SK-N-SH (cell line): Measurements from ENCODE around the gene PLA2G5. TPM values are rescaled to one million over a fixed set of nuclear protein-coding genes. Genes with fewer than 3 reads are reported as not detected.

Experiments used
- CTCF ChIA-PET: fragments of 300-600, 350-600 bp; formaldehyde crosslinking; extraction: SDS; loops from one replicate; lab custom pipeline; 2021; lab: Yijun Ruan, JAX
- POLR2A ChIA-PET: fragments of 350-600 bp; sonication (Branson Sonifier 250); formaldehyde crosslinking; extraction: SDS; loops from one replicate; lab custom pipeline; 2020; ENCODE audit warnings: antibody characterized with exemption, inconsistent platforms; lab: Yijun Ruan, JAX
- DNase-seq: peaks from one replicate; pipeline ENCODE4 v3.0.0; 2012
- H2AFZ ChIP-seq: fragments of 200-600 bp; sonication (generic); 2 replicates; pipeline ENCODE4 v1.8.1; 2016; ENCODE audit warnings: antibody characterized with exemption, mild to moderate bottlenecking, low read depth
- H3F3A ChIP-seq: fragments of 200-600 bp; sonication (generic); replicated peaks from 2 replicates; pipeline ENCODE3; 2016; ENCODE audit warnings: antibody characterized with exemption, mild to moderate bottlenecking; ENCODE audit not compliant: insufficient read depth
- H3K27ac ChIP-seq, 2 experiments: fragments of 200-500 bp in 1 of 2; fragments of 200-600 bp in 1 of 2; sonication (Bioruptor generic) in 1 of 2; sonication (generic), shearing (Covaris generic) in 1 of 2; 2 replicates each; pipeline versions ENCODE4 v1.5.1 to v1.6.1; 2014 to 2016; ENCODE audit warnings: low read depth in 2 of 2, inconsistent platforms in 1 of 2, low read length in 1 of 2, mild to moderate bottlenecking in 1 of 2, mixed read lengths in 1 of 2
- H3K27me3 ChIP-seq: fragments of 200-600 bp; sonication (generic), shearing (Covaris generic); 2 replicates; pipeline ENCODE4 v1.6.1; 2016; ENCODE audit warnings: mixed run types; ENCODE audit not compliant: insufficient read depth
- H3K36me3 ChIP-seq, 2 experiments: fragments of 200-500 bp in 1 of 2; fragments of 200-600 bp in 1 of 2; sonication (Bioruptor generic) in 1 of 2; sonication (generic) in 1 of 2; replicated peaks in 1 of 2; 2 replicates each; pipeline versions ENCODE3 to v1.5.1; 2014 to 2016; ENCODE audit warnings: low read length in 1 of 2, mild to moderate bottlenecking in 1 of 2; ENCODE audit not compliant: insufficient read depth in 2 of 2, control insufficient read depth in 1 of 2
- H3K4me1 ChIP-seq, 2 experiments: fragments of 200-500 bp in 1 of 2; fragments of 200-600 bp in 1 of 2; sonication (Bioruptor generic) in 1 of 2; sonication (generic), shearing (Covaris generic) in 1 of 2; 2 replicates each; pipeline versions ENCODE4 v1.5.1 to v1.6.1; 2014 to 2016; ENCODE audit warnings: low read depth in 1 of 2, low read length in 1 of 2, mixed run types in 1 of 2; ENCODE audit not compliant: insufficient read depth in 2 of 2, control insufficient read depth in 1 of 2
- H3K4me2 ChIP-seq: fragments of 200-600 bp; sonication (generic), shearing (Covaris generic); 2 replicates; pipeline ENCODE4 v1.6.1; 2017; ENCODE audit warnings: mixed run types
- H3K4me3 ChIP-seq, 2 experiments: fragments of 200-500 bp in 1 of 2; fragments of 200-600 bp in 1 of 2; sonication (Bioruptor generic) in 1 of 2; sonication (generic), shearing (Covaris generic) in 1 of 2; 2 replicates each; pipeline versions ENCODE4 v1.5.1 to v1.8.1; 2014 to 2016; ENCODE audit warnings: low read depth in 2 of 2, inconsistent platforms in 1 of 2, low read length in 1 of 2, mild to moderate bottlenecking in 1 of 2, mixed read lengths in 1 of 2, moderate library complexity in 1 of 2
- H3K79me2 ChIP-seq: fragments of 200-600 bp; sonication (generic); 2 replicates; pipeline ENCODE4 v1.8.1; 2017; ENCODE audit warnings: mild to moderate bottlenecking; ENCODE audit not compliant: insufficient read depth
- H3K9ac ChIP-seq: fragments of 200-600 bp; sonication (generic); 2 replicates; pipeline ENCODE4 v1.6.1; 2017; ENCODE audit warnings: mixed run types
- H3K9me2 ChIP-seq: fragments of 200-600 bp; sonication (generic); 2 replicates; pipeline ENCODE4 v1.6.1; 2017; ENCODE audit warnings: mixed run types
- H3K9me3 ChIP-seq: fragments of 200-600 bp; sonication (generic); 2 replicates; pipeline ENCODE4 v1.6.1; 2017; ENCODE audit warnings: mixed run types, mild to moderate bottlenecking, moderate library complexity
- H4K20me1 ChIP-seq: fragments of 200-600 bp; sonication (generic); 2 replicates; pipeline ENCODE4 v1.6.1; 2017; ENCODE audit warnings: mild to moderate bottlenecking, mixed run types; ENCODE audit not compliant: insufficient read depth
- CTCF ChIP-seq: fragments of 200-600 bp; sonication (generic); IDR thresholded peaks from 2 replicates; pipeline ENCODE4 v1.6.1; 2017; ENCODE audit warnings: antibody characterized with exemption, mild to moderate bottlenecking, moderate library complexity
- EP300 ChIP-seq, 2 experiments: IDR thresholded peaks; 2 replicates each; pipeline versions ENCODE4 v1.4.0 to v1.6.1; 2012; ENCODE audit warnings: borderline replicate concordance in 1 of 2, low read depth in 1 of 2, low read length in 1 of 2
- EZH2phosphoT487 ChIP-seq: fragments of 200-600 bp; sonication (generic); IDR thresholded peaks from 2 replicates; pipeline ENCODE4 v1.6.1; 2017; ENCODE audit warnings: low read depth, mixed run types, mild to moderate bottlenecking, antibody characterized with exemption, moderate library complexity, borderline replicate concordance
- FOXJ3 ChIP-seq: sonication (generic); formaldehyde crosslinking; IDR thresholded peaks from 2 replicates; pipeline ENCODE4 v1.5.1; 2020; ENCODE audit warnings: mild to moderate bottlenecking, missing genetic modification reagents
- FOXM1 ChIP-seq: IDR thresholded peaks from 2 replicates; pipeline ENCODE4 v1.4.0; 2012; ENCODE audit warnings: low read depth, mild to moderate bottlenecking
- GABPA ChIP-seq: IDR thresholded peaks from 2 replicates; pipeline ENCODE4 v1.4.0; 2012; ENCODE audit warnings: low read depth, mild to moderate bottlenecking
- IRF3 ChIP-seq: fragments of 150-350 bp; IDR thresholded peaks from 2 replicates; pipeline ENCODE4 v1.6.1; 2016; ENCODE audit warnings: mild to moderate bottlenecking, low read depth, low read length
- NRF1 ChIP-seq: IDR thresholded peaks from 2 replicates; pipeline ENCODE4 v1.6.1; 2012; ENCODE audit warnings: low read depth, mild to moderate bottlenecking, low read length
- PBX3 ChIP-seq: IDR thresholded peaks from 2 replicates; pipeline ENCODE4; 2012
- POLR2AphosphoS5 ChIP-seq: IDR thresholded peaks from 2 replicates; pipeline ENCODE4 v1.6.1; 2012; ENCODE audit warnings: low read depth, low read length
- RAD21 ChIP-seq: IDR thresholded peaks from 2 replicates; pipeline ENCODE4 v1.6.1; 2012; ENCODE audit warnings: mild to moderate bottlenecking, low read length
- REST ChIP-seq: IDR thresholded peaks from 2 replicates; pipeline ENCODE4 v1.6.1; 2012; ENCODE audit warnings: mild to moderate bottlenecking, low read depth, low read length, moderate library complexity
- RFX5 ChIP-seq: IDR thresholded peaks from 2 replicates; pipeline ENCODE4 v1.6.1; 2012; ENCODE audit warnings: mild to moderate bottlenecking, improper control_type of control experiment, low read length
- TCF12 ChIP-seq: IDR thresholded peaks from 2 replicates; pipeline ENCODE4 v1.4.0; 2012
- TEAD4 ChIP-seq: IDR thresholded peaks from 2 replicates; pipeline ENCODE4 v1.4.0; 2012; ENCODE audit warnings: mild to moderate bottlenecking, borderline replicate concordance; ENCODE audit not compliant: insufficient read depth
- USF1 ChIP-seq: IDR thresholded peaks from 2 replicates; pipeline ENCODE4 v1.4.0; 2012; ENCODE audit warnings: low read depth, borderline replicate concordance
- YY1 ChIP-seq: IDR thresholded peaks from 2 replicates; pipeline ENCODE4 v1.4.0; 2012; ENCODE audit warnings: low read depth, mild to moderate bottlenecking
- WGBS: methylation state at CpG from one replicate; pipeline ENCODE4 v1.1.6; 2017; ENCODE audit warnings: low lambda C conversion rate; 5-methylcytosine and 5-hydroxymethylcytosine counted together
- polyA plus RNA-seq, 3 experiments: library from polyadenylated mRNA; depleted of rRNA; stranded (reverse); fragments of >200 nt; gene quantifications; 2 replicates each; pipeline ENCODE4 v1.2.3, GENCODE V29; 2012

Gene PLA2G5
- polyA plus RNA-seq, 1 of the 3 experiments (the other 2 are of a cell fraction), result not detected

GRCh38 chr1:20099533-20099932 is 29.5 kb downstream of the PLA2G5 start:
- peaks cover 22% of the 10 kb centered on the region; the same call in 1 of the 2 replicates for H3K27me3 ChIP-seq
- TF ChIP-seq GABPA (no peak), CTCF (no peak), NRF1 (no peak), FOXJ3 (no peak)
- POLR2A ChIA-PET, result no interaction called here
- no peaks in the 10 kb centered on the region for H3F3A ChIP-seq
- no peaks in the 10 kb centered on the region for H3K79me2 ChIP-seq
- no peak for DNase-seq
- no peaks in the 10 kb centered on the region for H3K9me3 ChIP-seq
- H3K36me3 ChIP-seq, result no peaks in the 10 kb centered on the region
- no peak overlapping the region for H3K27ac ChIP-seq
- no peak overlapping the region for H3K4me3 ChIP-seq
- H3K9ac ChIP-seq, result no peak overlapping the region
- H3K9me2 ChIP-seq, result no peaks in the 10 kb centered on the region
- 33% methylated on average over 3 of the region's 3 CpGs for WGBS
- H4K20me1 ChIP-seq, result no peaks in the 10 kb centered on the region
- CTCF ChIA-PET, result interaction anchor here (0.7 to 2.5 kb wide), 6 partner anchors 11 to 395 kb away, joined by 3 to 11 read pairs (median 4); no protein-coding TSS in a partner anchor
- H2AFZ ChIP-seq, result no peak overlapping the region
- no peak overlapping the region for H3K4me2 ChIP-seq
- no peaks in the 10 kb centered on the region for H3K4me1 ChIP-seq

- peak; percentile 70 for DNase-seq
- peaks cover 14% of the 10 kb centered on the region; the same call in 1 of the 2 replicates for H3K27me3 ChIP-seq
- H3K36me3 ChIP-seq, result no peaks in the 10 kb centered on the region
- H3K9ac ChIP-seq, result no peak overlapping the region
- H2AFZ ChIP-seq, result no peak overlapping the region
- POLR2A ChIA-PET, result no interaction called here
- H4K20me1 ChIP-seq, result no peaks in the 10 kb centered on the region
- CTCF ChIA-PET, result interaction anchor here (0.6 to 2.5 kb wide), 11 partner anchors 8 to 393 kb away, joined by 3 to 13 read pairs (median 4); no protein-coding TSS in a partner anchor
- no peaks in the 10 kb centered on the region for H3K9me2 ChIP-seq
- H3K4me2 ChIP-seq, result no peak overlapping the region
- H3K4me1 ChIP-seq, result no peaks in the 10 kb centered on the region
- 26% methylated on average over 8 of the region's 14 CpGs for WGBS
- H3K79me2 ChIP-seq, result no peaks in the 10 kb centered on the region
- H3K27ac ChIP-seq, result no peak overlapping the region
- no peaks in the 10 kb centered on the region for H3F3A ChIP-seq
- H3K9me3 ChIP-seq, result no peaks in the 10 kb centered on the region
- H3K4me3 ChIP-seq, result no peak overlapping the region; a peak in 1 of 4 replicates
- no peak for TF ChIP-seq EP300 (IDR thresholded peaks at IDR 0.05; ENCODE audit: borderline replicate concordance in 1 of 2, low read depth in 1 of 2, low read length in 1 of 2)
- TF ChIP-seq POLR2AphosphoS5, result no peak
- TF ChIP-seq IRF3, result no peak
- TF ChIP-seq TCF12, result no peak
- TF ChIP-seq RAD21, result peak; percentile 76
- TF ChIP-seq PBX3, result no peak
- TF ChIP-seq NRF1, result no peak
- TF ChIP-seq YY1, result no peak
- no peak for TF ChIP-seq REST
- no peak for TF ChIP-seq EZH2phosphoT487
- TF ChIP-seq RFX5, result no peak
- TF ChIP-seq FOXM1, result no peak
- no peak for TF ChIP-seq TEAD4
- TF ChIP-seq USF1, result no peak
Measured at GRCh38 chr1:20100632-20101355, 30.8 kb downstream of the PLA2G5 start.
